Stimulated activated naive B cell treated with anti-CD40 and anti-IgM and Interleukin-4, amounts not matched to agents 10 μg/mL and 1 μg/mL and 100 μg/mL, for 72 hours (primary cell): ENCODE data around the gene BHLHA15.

Experiments
- ATAC-seq, 2 donors: fragments of 150-1000 bp; cut with Tn5 transposase; replicated peaks; 2 replicates each; pipeline ENCODE4 v1.10.0; 2021; ENCODE audit warnings: moderate library complexity in 1 of 2
- DNase-seq: peaks from one replicate; pipeline ENCODE4 v3.0.0; 2021
- H3K27ac Mint-ChIP-seq: one replicate; pipeline ENCODE4 v1.8.0; 2022; ENCODE audit warnings: mild to moderate bottlenecking, mixed read lengths
- H3K27me3 Mint-ChIP-seq, 2 donors: one replicate each; pipeline ENCODE4 v1.8.0; 2022; ENCODE audit warnings: mixed read lengths in 2 of 2
- H3K36me3 Mint-ChIP-seq, 2 donors: one replicate each; pipeline ENCODE4 v1.8.0; 2022; ENCODE audit warnings: mixed read lengths in 2 of 2, mild to moderate bottlenecking in 1 of 2
- H3K4me1 Mint-ChIP-seq, 2 donors: one replicate each; pipeline ENCODE4 v1.8.0; 2022; ENCODE audit warnings: mixed read lengths in 2 of 2, mild to moderate bottlenecking in 1 of 2
- H3K4me3 Mint-ChIP-seq, 2 donors: one replicate each; pipeline ENCODE4 v1.8.0; 2022; ENCODE audit warnings: mild to moderate bottlenecking in 2 of 2, mixed read lengths in 2 of 2, moderate library complexity in 1 of 2
- H3K9me3 Mint-ChIP-seq, 2 donors: one replicate each; pipeline ENCODE4 v1.8.0; 2022; ENCODE audit warnings: mixed read lengths in 2 of 2, mild to moderate bottlenecking in 1 of 2

The BHLHA15 gene

GRCh38 chr7:98211221-98211675 is at the start of gene BHLHA15:
BHLHA15 (plus strand) TSS chr7:98211439; CDS start chr7:98212310, 871 bp downstream.
- peaks cover 16 to 28% of the 10 kb centered on the region in 2 donors for H3K36me3 Mint-ChIP-seq
- peaks cover 3 to 13% of the 10 kb centered on the region in 2 donors for H3K4me1 Mint-ChIP-seq
- peak within 1 kb of the TSS; percentile 52 to 59 for H3K4me3 Mint-ChIP-seq
- peaks cover 14 to 47% of the 10 kb centered on the region in 2 donors for H3K27me3 Mint-ChIP-seq
- no peak for DNase-seq
- peak within 1 kb of the TSS; percentile 67 for H3K27ac Mint-ChIP-seq
- H3K9me3 Mint-ChIP-seq = no peaks in the 10 kb centered on the region
- no peak for ATAC-seq

GRCh38 chr7:98162758-98163157 is 48.5 kb upstream of the BHLHA15 start:
- ATAC-seq (peak; percentile 89 to 90), DNase-seq (no peak)
- Mint-ChIP-seq H3K36me3 (peaks cover 13 to 20% of the 10 kb centered on the region in 2 donors), H3K27me3 (peaks cover 19% of the 10 kb centered on the region in 2 donors), H3K4me1 (peaks cover 8 to 19% of the 10 kb centered on the region in 2 donors), H3K27ac (no peak overlapping the region), H3K4me3 (no peak overlapping the region), H3K9me3 (no peaks in the 10 kb centered on the region)

DNA sequence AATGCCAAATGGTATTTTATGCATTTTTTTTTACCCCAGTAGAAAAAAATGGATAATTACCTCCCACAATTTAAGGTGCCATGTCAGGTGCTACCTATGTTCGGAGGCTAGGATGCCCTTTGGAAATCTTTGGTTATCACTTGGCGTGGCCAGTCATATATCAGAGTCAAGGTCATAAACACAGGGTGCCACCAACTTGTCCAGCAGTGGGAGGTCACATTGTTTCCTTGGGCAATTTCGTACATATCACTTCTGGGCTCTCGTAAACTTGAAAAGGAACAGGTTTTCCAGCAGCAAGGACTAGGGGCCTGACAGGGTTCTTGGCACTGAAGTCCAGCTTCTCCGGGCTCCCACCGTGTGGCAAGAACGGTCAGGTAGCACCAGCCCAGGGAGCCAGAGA is 48.0 kb upstream of the BHLHA15 start:
- Mint-ChIP-seq H3K4me3 (no peak overlapping the region), H3K27ac (no peak overlapping the region), H3K4me1 (peaks cover 8 to 21% of the 10 kb centered on the region in 2 donors), H3K36me3 (peaks cover 13 to 16% of the 10 kb centered on the region in 2 donors), H3K27me3 (peaks cover 19% of the 10 kb centered on the region in 2 donors), H3K9me3 (no peaks in the 10 kb centered on the region)
- ATAC-seq (no peak), DNase-seq (no peak)

GRCh38 chr7:98163704-98164494 is 47.3 kb upstream of the BHLHA15 start:
- DNase-seq = no peak
- Mint-ChIP-seq H3K9me3 (no peaks in the 10 kb centered on the region), H3K4me1 (peaks cover 10 to 21% of the 10 kb centered on the region in 2 donors), H3K27ac (no peak overlapping the region), H3K27me3 (peaks cover 19% of the 10 kb centered on the region in 2 donors), H3K4me3 (no peak overlapping the region), H3K36me3 (peaks cover 13 to 15% of the 10 kb centered on the region in 2 donors)
- no peak for ATAC-seq

DNA sequence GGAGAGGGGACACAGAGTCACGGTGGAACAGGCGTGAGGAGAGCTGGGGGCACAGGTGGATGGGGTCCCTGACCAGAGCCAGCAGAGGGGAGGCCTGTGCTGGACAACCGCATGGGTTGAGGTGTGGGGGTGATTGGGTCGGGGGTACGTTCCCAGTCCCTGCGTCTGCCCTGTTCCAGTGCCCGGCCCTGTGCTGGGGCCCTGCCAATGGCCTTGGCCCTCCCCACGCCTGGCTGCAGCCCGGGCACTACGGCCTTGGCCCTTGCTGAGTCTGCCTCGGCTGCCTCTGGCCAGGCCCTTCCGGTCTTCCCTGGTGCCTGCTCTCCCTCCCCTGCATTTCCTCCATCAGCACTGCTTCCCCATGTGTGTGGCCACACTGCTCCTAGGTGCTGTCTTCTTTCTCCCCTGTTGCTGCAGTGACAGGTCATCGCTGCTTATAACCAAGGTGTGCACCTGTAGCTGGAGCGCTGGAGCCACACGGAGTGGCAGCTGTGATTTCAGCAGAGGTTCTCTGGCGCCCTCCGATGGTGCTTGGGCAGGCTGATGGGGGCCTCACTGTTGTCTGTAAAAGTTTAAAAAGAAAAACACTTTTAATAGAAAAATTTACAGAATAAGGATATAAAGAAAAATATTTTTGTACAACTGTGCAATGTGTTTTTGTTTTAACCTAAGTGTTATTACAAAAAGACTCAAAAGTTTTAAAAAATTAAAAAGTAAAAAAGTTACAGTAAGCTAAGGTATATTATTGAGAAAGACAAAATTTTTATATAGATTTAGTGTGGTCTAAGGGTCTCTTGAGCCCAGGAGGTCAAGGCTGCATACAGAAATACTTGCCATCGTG is 45.2 kb upstream of the BHLHA15 start:
- Mint-ChIP-seq H3K27me3 (peaks cover 19% of the 10 kb centered on the region in 2 donors), H3K4me3 (no peak overlapping the region), H3K27ac (no peak overlapping the region), H3K36me3 (peaks cover 4 to 7% of the 10 kb centered on the region in 2 donors), H3K4me1 (peaks cover 10 to 25% of the 10 kb centered on the region in 2 donors), H3K9me3 (no peaks in the 10 kb centered on the region)
- DNase-seq (peak; percentile 40), ATAC-seq (peak; percentile 82 to 87)

- peaks cover 4 to 11% of the 10 kb centered on the region in 2 donors for H3K36me3 Mint-ChIP-seq
- no peak overlapping the region for H3K27ac Mint-ChIP-seq
- peaks cover 19% of the 10 kb centered on the region in 2 donors for H3K27me3 Mint-ChIP-seq
- ATAC-seq (no peak), DNase-seq (no peak)
- no peak overlapping the region for H3K4me3 Mint-ChIP-seq
- peaks cover 12 to 25% of the 10 kb centered on the region in 2 donors for H3K4me1 Mint-ChIP-seq
- H3K9me3 Mint-ChIP-seq = no peaks in the 10 kb centered on the region
Measured at GRCh38 chr7:98166668-98166970, 44.6 kb upstream of the BHLHA15 start.

- no peaks in the 10 kb centered on the region for H3K9me3 Mint-ChIP-seq
- H3K27ac Mint-ChIP-seq = no peak overlapping the region
- H3K4me1 Mint-ChIP-seq = peaks cover 11 to 21% of the 10 kb centered on the region in 2 donors
- peaks cover 19% of the 10 kb centered on the region in 2 donors for H3K27me3 Mint-ChIP-seq
- no peak overlapping the region for H3K4me3 Mint-ChIP-seq
- DNase-seq (no peak), ATAC-seq (no peak)
- peaks cover 9 to 15% of the 10 kb centered on the region in 2 donors for H3K36me3 Mint-ChIP-seq
Measured at GRCh38 chr7:98167653-98168052, 43.6 kb upstream of the BHLHA15 start.

- H3K27me3 Mint-ChIP-seq = peaks cover 19% of the 10 kb centered on the region in 2 donors
- no peak overlapping the region for H3K27ac Mint-ChIP-seq
- no peak overlapping the region for H3K4me3 Mint-ChIP-seq
- H3K9me3 Mint-ChIP-seq = no peaks in the 10 kb centered on the region
- H3K36me3 Mint-ChIP-seq = peaks cover 9 to 15% of the 10 kb centered on the region in 2 donors
- peaks cover 7 to 15% of the 10 kb centered on the region in 2 donors for H3K4me1 Mint-ChIP-seq
- peak; percentile 63 to 86 for ATAC-seq
- peak; percentile 47 for DNase-seq
Measured at GRCh38 chr7:98168181-98168903, 42.9 kb upstream of the BHLHA15 start.

DNA sequence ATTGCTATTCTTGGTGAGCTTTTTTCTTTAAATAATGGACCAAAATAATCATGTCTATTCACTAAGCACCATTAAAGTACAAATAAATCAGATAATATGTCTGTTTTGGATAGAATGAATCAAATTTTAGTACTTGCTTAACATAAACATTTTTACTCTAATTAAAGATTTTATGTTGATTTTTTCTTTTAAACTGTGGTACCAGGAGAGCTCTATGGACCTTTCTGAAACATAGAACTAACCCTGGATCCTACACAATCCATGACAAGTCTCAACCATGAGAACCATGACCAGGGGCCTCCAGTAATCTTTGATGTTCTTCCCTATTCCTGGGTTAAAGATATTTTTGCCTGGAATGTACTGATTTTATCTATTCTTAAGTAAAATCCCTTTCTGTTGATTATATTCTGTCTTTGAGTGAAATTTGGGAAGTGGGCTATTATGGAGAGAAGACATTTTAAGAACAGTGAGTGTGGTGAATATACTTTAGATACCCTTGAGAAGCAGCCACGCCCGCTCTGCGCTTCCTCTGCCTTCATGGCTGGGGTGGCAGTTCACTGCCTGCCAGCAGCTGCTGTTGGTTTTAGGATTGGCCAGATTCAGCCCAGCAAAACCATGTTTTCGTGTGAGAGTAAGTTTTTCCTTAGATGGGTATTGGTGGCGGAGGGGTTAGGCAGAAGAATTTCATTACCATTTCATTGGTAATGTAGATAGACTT is 42.2 kb upstream of the BHLHA15 start:
- no peak for DNase-seq

DNA sequence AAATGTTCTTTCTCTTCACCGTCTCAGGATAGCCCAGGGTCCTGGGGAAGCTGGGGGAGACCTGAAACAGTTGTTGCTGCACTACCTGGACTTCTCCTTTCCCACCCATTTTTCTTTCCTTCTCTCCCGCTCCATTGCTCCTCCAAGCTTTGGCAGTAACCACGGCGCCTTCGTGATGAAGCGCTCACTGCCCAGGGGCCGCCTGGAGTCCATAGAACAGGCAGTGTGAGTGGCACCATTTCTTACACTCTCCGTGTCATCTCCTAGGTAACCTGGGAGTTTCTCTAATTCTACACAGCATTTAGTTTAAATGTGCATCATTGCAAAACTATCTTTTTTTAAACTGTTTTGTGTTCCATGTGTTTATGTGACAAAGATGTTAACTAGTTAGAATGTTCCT is 40.3 kb upstream of the BHLHA15 start:
- Mint-ChIP-seq H3K27ac (no peak overlapping the region), H3K4me1 (peaks cover 3 to 11% of the 10 kb centered on the region in 2 donors), H3K4me3 (no peak overlapping the region), H3K36me3 (peaks cover 10 to 22% of the 10 kb centered on the region in 2 donors), H3K27me3 (peaks cover 6 to 9% of the 10 kb centered on the region in 2 donors), H3K9me3 (no peaks in the 10 kb centered on the region)
- ATAC-seq = no peak
- no peak for DNase-seq

More for the DNA sequence above, 42.2 kb upstream of the BHLHA15 start:
- no peak for ATAC-seq
- Mint-ChIP-seq H3K4me3 (no peak overlapping the region), H3K27me3 (peaks cover 18 to 19% of the 10 kb centered on the region in 2 donors), H3K4me1 (peaks cover 7 to 15% of the 10 kb centered on the region in 2 donors), H3K36me3 (peaks cover 8 to 15% of the 10 kb centered on the region in 2 donors), H3K9me3 (no peaks in the 10 kb centered on the region), H3K27ac (no peak overlapping the region)

- H3K4me1 Mint-ChIP-seq = peaks cover 3 to 8% of the 10 kb centered on the region in 2 donors
- H3K36me3 Mint-ChIP-seq = peaks cover 10 to 22% of the 10 kb centered on the region in 2 donors
- DNase-seq = no peak
- H3K27me3 Mint-ChIP-seq = peaks cover 5 to 6% of the 10 kb centered on the region in 2 donors
- no peak overlapping the region for H3K4me3 Mint-ChIP-seq
- ATAC-seq = no peak
- no peaks in the 10 kb centered on the region for H3K9me3 Mint-ChIP-seq
- H3K27ac Mint-ChIP-seq = no peak overlapping the region
Measured at GRCh38 chr7:98171449-98171848, 39.8 kb upstream of the BHLHA15 start.

GRCh38 chr7:98174334-98175259 is 36.6 kb upstream of the BHLHA15 start:
- Mint-ChIP-seq H3K27me3 (no peaks in the 10 kb centered on the region), H3K4me1 (peaks cover 0 to 1% of the 10 kb centered on the region in 2 donors), H3K9me3 (no peaks in the 10 kb centered on the region), H3K36me3 (peaks cover 10 to 22% of the 10 kb centered on the region in 2 donors), H3K27ac (no peak overlapping the region), H3K4me3 (no peak overlapping the region)
- DNase-seq = no peak
- ATAC-seq = no peak
